ENCODE data around the gene CIPC.

Gene CIPC

GRCh38 chr14:77103951-77104350 is 5.9 kb downstream of the CIPC start:
- no peak for DNase-seq (ENCODE audit: low read depth)

- no peak for DNase-seq (ENCODE audit: low read depth)
Observed at GRCh38 chr14:77104393-77104792, 6.3 kb downstream of the CIPC start.

- DNase-seq (ENCODE audit: low read depth), result no peak
Observed at GRCh38 chr14:77105145-77105939, 7.3 kb downstream of the CIPC start.

- DNase-seq (ENCODE audit: low read depth), result no peak
Observed at GRCh38 chr14:77106666-77107065, 8.6 kb downstream of the CIPC start.

GRCh38 chr14:77107228-77107627 is 9.2 kb downstream of the CIPC start:
- no peak for DNase-seq (ENCODE audit: low read depth)

GRCh38 chr14:77108753-77109152 is 10.7 kb downstream of the CIPC start:
- no peak for DNase-seq (ENCODE audit: low read depth)

GRCh38 chr14:77109656-77110055 is 11.6 kb downstream of the CIPC start:
- DNase-seq (ENCODE audit: low read depth), result no peak

GRCh38 chr14:77110286-77110685 is 12.2 kb downstream of the CIPC start:
- no peak for DNase-seq (ENCODE audit: low read depth)

- DNase-seq (ENCODE audit: low read depth), result no peak
Observed at GRCh38 chr14:77111021-77111420, 13.0 kb downstream of the CIPC start.

GRCh38 chr14:77113644-77114043 is 15.6 kb downstream of the CIPC start:
- no peak for DNase-seq (ENCODE audit: low read depth)

GRCh38 chr14:77114609-77115008 is 16.6 kb downstream of the CIPC start:
- DNase-seq (ENCODE audit: low read depth), result no peak

- no peak for DNase-seq (ENCODE audit: low read depth)
Observed at GRCh38 chr14:77116172-77116817, 18.2 kb downstream of the CIPC start.

GRCh38 chr14:77119851-77120250 is 21.8 kb downstream of the CIPC start:
- DNase-seq (ENCODE audit: low read depth), result no peak

GRCh38 chr14:77120771-77121743 is 23.0 kb downstream of the CIPC start:
- DNase-seq (ENCODE audit: low read depth), result no peak

GRCh38 chr14:77122526-77123125 is 24.6 kb downstream of the CIPC start:
- DNase-seq (ENCODE audit: low read depth), result no peak

GRCh38 chr14:77123381-77124325 is 25.6 kb downstream of the CIPC start:
- DNase-seq (ENCODE audit: low read depth), result no peak

GRCh38 chr14:77124345-77125280 is 26.6 kb downstream of the CIPC start:
- DNase-seq (ENCODE audit: low read depth), result no peak

- no peak for DNase-seq (ENCODE audit: low read depth)
Observed at GRCh38 chr14:77125281-77125801, 27.3 kb downstream of the CIPC start.

- no peak for DNase-seq (ENCODE audit: low read depth)
Observed at GRCh38 chr14:77125823-77126325, 27.8 kb downstream of the CIPC start.

All from CMK (cell line).